SK-N-MC (cell line): ENCODE results near the gene TNRC6B.
"Not testable (repeated sequence)": the region's sequence is repeated elsewhere in the genome, so short reads cannot be mapped to it uniquely, and the experiment has no call there.

Source experiments
- DNase-seq: peaks from one replicate; pipeline ENCODE4 v3.0.0-alpha.2; 2011; ENCODE audit warnings: low read depth, low spot score
- H3K27ac ChIP-seq: fragments of 200-600 bp; sonication (generic); 2 replicates; pipeline ENCODE4 v1.5.1; 2016; ENCODE audit warnings: mixed run types
- H3K36me3 ChIP-seq: fragments of 200-600 bp; sonication (generic); 2 replicates; pipeline ENCODE4 v1.6.1; 2017; ENCODE audit warnings: antibody characterized with exemption, low read length, mixed read lengths; ENCODE audit not compliant: insufficient read depth
- H3K4me3 ChIP-seq: fragments of 200-600 bp; sonication (generic); 2 replicates; pipeline ENCODE4 v1.5.1; 2016
- H3K9ac ChIP-seq: fragments of 200-600 bp; sonication (generic); 2 replicates; pipeline ENCODE4 v1.8.0; 2017; ENCODE audit warnings: mixed run types, mixed read lengths; ENCODE audit not compliant: insufficient read length
- H3K9me3 ChIP-seq: fragments of 200-600 bp; sonication (generic); 2 replicates; pipeline ENCODE4 v1.6.1; 2017; ENCODE audit warnings: low read depth, mild to moderate bottlenecking, antibody characterized with exemption, low read length, moderate library complexity, mixed read lengths
- EZH2 ChIP-seq: fragments of 200-600 bp; sonication (generic); IDR thresholded peaks from one replicate; pipeline ENCODE4 v1.6.1; 2017; ENCODE audit warnings: antibody characterized with exemption
- FOXP2 ChIP-seq: optimal IDR thresholded peaks from 2 replicates; pipeline ENCODE3; 2011; ENCODE audit warnings: mild to moderate bottlenecking, moderate library complexity; ENCODE audit not compliant: insufficient read depth; ENCODE audit errors: extremely low read length, control extremely low read depth
- POLR2AphosphoS5 ChIP-seq: IDR thresholded peaks from 2 replicates; pipeline ENCODE4 v1.6.1; 2012; ENCODE audit warnings: mild to moderate bottlenecking, low read depth, low read length, borderline replicate concordance

The TNRC6B gene

DNA sequence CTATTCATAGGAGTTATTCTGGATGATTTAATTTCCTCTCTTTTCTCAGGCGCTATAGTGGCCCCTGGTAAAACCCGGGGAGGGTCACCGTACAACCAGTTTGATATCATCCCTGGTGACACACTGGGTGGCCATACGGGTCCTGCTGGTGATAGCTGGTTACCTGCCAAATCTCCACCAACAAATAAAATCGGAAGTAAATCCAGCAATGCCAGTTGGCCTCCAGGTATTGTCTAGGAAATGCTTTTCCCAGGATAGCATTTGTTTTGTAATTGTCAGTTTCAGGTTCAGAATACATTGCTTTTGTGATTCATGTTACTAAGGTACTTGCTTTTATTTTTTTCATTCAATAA, 133.0 kb downstream of the TNRC6B start:
- Histone ChIP-seq H3K36me3 (peaks cover 83% of the 10 kb centered on the region), H3K9me3 (no peaks in the 10 kb centered on the region), H3K27ac (no peak overlapping the region), H3K9ac (no peak overlapping the region), H3K4me3 (no peak overlapping the region)
- DNase-seq = no peak
- TF ChIP-seq POLR2AphosphoS5 = no peak
- no peak for TF ChIP-seq FOXP2
- TF ChIP-seq EZH2 = no peak

DNA sequence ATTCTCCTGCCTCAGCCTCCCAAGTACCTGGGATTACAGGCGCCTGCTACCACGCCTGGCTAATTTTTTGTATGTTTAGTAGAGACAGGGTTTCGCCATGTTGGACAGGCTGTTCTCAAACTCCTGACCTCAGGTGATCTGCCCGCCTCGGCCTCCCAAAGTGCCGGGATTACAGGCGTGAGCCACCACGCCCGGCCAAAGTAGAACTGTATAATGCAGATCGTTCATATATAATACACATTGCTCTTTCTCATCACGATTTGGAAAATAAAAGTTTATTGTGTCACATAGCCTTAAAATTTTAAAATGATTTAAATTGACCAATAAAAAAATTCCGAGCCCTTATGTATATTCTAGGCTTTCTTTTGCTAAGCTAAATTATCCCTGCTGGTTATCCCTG, 133.9 kb downstream of the TNRC6B start:
- not testable (repeated sequence) for H3K4me3 ChIP-seq, H3K27ac ChIP-seq, H3K9me3 ChIP-seq, DNase-seq, H3K9ac ChIP-seq
- H3K36me3 ChIP-seq = peaks cover 92% of the 10 kb centered on the region

DNA sequence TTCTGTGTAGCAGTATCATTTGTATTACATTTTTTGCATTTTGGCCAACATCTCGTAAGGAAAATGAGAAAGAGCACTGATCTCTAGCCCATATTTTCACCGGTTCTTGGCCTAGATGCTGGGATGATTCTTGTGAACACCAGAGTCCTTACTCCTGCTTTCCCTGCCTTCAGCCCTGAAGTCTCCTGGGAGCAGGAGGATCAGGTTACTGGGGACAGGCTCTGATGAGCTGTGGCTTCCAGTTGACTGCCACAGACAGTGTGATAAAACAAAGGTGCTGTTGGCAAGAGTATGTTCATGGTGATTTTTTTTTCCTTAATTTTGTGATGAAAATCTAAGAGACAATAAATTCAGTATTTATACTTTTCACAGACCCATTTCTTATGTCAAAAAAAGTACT, 134.3 kb downstream of the TNRC6B start:
- H3K9me3 ChIP-seq = no peaks in the 10 kb centered on the region
- TF ChIP-seq EZH2 = no peak
- TF ChIP-seq FOXP2 = no peak
- TF ChIP-seq POLR2AphosphoS5 = no peak
- peaks cover 96% of the 10 kb centered on the region for H3K36me3 ChIP-seq

DNA sequence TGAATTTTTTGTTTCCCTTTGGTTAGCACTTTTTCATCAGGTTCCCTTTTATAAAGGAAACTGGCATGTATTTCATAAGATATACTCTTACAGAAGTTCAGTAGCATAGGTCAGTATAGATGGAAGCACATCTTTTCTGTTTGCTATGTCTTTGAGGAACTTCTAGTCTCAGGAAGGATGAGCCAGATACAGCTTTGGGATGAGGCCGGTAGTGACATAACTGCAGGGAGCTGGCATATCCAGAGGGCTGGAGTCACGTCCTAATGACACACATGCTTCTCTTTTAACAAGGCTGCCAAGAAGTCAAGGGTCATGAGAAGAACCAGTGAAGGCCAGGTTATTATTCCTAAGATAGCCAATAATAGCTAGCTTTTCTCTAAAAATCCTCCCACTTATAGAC, 135.3 kb downstream of the TNRC6B start:
- Histone ChIP-seq H3K4me3 (no peak overlapping the region), H3K27ac (no peak overlapping the region), H3K9me3 (no peaks in the 10 kb centered on the region), H3K9ac (no peak overlapping the region), H3K36me3 (peaks cover 96% of the 10 kb centered on the region)
- TF ChIP-seq FOXP2 (no peak), EZH2 (no peak), POLR2AphosphoS5 (no peak)
- no peak for DNase-seq

More for the DNA sequence above, 134.3 kb downstream of the TNRC6B start:
- Histone ChIP-seq H3K27ac (no peak overlapping the region), H3K4me3 (no peak overlapping the region), H3K9ac (no peak overlapping the region)
- DNase-seq = no peak

DNA sequence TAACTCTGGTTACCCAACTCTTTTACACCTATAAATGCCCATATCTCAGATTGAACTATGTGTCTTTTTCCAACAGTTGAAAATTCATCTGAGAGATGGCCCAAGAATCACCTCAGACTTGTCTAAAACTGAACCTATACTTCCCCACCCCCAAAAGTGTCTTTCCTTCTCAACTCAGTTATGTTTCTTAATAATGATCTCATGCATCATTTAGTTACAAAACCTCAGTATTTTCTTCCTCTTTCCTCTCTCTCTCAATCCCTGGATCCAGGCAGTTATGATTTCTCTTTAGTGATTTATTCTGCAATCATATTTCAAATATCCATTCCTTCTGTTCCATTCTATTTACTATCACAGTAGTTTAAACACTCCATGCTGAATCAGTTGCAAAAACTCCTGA, 136.3 kb downstream of the TNRC6B start:
- peaks cover 86% of the 10 kb centered on the region for H3K36me3 ChIP-seq
- no peak for TF ChIP-seq POLR2AphosphoS5
- TF ChIP-seq EZH2 = no peak
- no peak for TF ChIP-seq FOXP2
- no peak overlapping the region for H3K9ac ChIP-seq
- H3K27ac ChIP-seq = no peak overlapping the region
- no peak overlapping the region for H3K4me3 ChIP-seq
- DNase-seq = no peak
- no peaks in the 10 kb centered on the region for H3K9me3 ChIP-seq

DNA sequence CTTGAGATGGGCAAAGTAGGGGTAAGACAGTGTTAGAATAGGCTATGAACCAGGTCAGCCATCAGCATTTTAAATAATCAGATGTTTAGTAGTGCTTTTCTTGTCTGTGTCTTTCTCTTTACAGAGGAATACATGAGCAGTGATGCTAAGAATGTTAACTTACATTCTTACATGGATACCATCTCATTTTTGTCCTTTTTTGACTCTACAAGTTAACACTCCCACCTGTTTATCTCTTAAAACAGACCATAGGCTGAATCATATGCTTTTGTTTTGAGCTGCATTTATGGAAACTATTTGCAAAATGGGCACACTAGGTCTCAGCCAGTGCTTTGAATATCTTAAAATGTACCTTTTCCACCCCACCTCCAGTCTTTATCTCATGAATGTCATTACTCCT, 143.0 kb downstream of the TNRC6B start:
- TF ChIP-seq EZH2 (no peak), FOXP2 (no peak), POLR2AphosphoS5 (no peak)
- no peak overlapping the region for H3K27ac ChIP-seq
- H3K4me3 ChIP-seq = no peak overlapping the region
- no peak for DNase-seq
- no peaks in the 10 kb centered on the region for H3K9me3 ChIP-seq
- peaks cover 51% of the 10 kb centered on the region for H3K36me3 ChIP-seq
- no peak overlapping the region for H3K9ac ChIP-seq

DNA sequence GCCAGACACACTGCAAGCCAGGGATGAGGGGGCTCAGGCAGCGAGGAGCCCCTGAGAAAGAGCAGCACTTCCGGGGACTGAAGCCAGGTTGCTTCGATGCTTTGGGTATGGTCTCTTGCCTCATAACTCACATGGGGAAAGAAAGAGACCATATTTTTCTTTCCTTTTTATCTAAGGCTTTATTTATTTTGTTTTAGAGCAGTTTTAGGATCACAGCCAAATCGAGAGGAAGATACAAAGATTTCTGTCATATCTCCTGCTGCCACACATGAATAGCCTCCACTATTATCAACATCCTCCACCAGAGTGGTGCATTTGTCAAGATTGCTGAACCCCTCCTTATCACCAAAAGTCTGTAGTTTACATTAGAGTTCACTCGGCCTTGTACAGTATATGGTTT, 144.3 kb downstream of the TNRC6B start:
- H3K4me3 ChIP-seq = no peak overlapping the region
- H3K27ac ChIP-seq = no peak overlapping the region
- TF ChIP-seq EZH2 (no peak), POLR2AphosphoS5 (no peak), FOXP2 (no peak)
- DNase-seq = no peak
- H3K36me3 ChIP-seq = peaks cover 42% of the 10 kb centered on the region
- H3K9me3 ChIP-seq = no peaks in the 10 kb centered on the region
- H3K9ac ChIP-seq = no peak overlapping the region

DNA sequence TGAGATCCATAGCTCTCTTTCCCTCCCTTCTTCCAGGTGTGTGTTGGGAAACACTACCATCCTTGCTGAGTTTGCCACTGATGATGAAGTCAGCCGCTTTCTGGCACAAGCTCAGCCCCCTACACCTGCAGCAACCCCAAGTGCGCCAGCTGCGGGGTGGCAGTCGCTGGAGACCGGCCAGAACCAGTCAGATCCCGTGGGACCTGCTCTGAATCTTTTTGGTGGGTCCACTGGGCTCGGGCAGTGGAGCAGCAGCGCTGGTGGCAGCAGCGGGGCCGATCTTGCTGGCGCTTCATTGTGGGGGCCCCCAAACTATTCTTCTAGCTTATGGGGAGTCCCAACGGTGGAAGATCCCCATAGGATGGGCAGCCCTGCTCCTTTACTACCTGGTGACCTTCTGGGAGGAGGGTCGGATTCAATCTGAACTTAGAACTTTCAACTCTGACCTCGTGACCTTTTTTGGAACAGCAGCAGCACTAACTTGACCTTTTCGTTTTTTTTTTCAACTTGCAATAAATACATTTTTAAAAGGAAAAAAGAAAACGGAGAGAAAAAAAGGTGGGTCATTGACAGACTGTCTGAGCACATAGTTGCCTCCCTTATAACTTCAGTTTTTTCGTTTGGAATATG, 145.2 kb downstream of the TNRC6B start:
- H3K4me3 ChIP-seq = no peak overlapping the region
- no peaks in the 10 kb centered on the region for H3K9me3 ChIP-seq
- TF ChIP-seq EZH2 (no peak), FOXP2 (no peak), POLR2AphosphoS5 (no peak)
- H3K9ac ChIP-seq = no peak overlapping the region
- no peak for DNase-seq
- peaks cover 33% of the 10 kb centered on the region for H3K36me3 ChIP-seq
- H3K27ac ChIP-seq = no peak overlapping the region

DNA sequence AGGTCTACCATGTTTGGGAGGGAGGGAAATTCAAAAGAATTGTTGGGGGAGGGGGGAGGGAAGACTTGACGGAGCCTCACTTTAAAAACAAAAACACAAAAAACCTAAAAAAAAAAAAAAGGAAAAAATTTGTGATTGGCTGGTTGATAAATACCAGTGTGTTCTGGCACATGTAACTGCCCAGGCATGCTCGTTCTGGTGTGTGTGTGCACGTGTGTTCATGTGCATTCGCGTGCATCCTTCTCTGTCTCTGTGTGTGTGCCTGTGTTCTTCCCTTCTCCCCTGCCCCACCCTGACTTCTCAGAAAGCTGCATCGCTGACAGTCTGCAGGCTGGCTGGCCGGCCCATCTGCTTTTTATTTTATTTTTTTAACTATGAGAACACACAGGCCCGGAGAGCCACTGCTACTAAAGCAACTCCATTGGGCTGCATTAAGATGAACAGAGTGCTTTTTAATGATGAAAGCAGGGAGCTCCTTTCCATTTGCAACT, 146.0 kb downstream of the TNRC6B start:
- DNase-seq = no peak
- no peak overlapping the region for H3K27ac ChIP-seq
- H3K9ac ChIP-seq = no peak overlapping the region
- H3K4me3 ChIP-seq = no peak overlapping the region
- no peaks in the 10 kb centered on the region for H3K9me3 ChIP-seq
- H3K36me3 ChIP-seq = peaks cover 31% of the 10 kb centered on the region
- TF ChIP-seq FOXP2 (no peak), POLR2AphosphoS5 (no peak), EZH2 (no peak)
